ENCODE results near the gene MOXD1.

The MOXD1 gene

DNA sequence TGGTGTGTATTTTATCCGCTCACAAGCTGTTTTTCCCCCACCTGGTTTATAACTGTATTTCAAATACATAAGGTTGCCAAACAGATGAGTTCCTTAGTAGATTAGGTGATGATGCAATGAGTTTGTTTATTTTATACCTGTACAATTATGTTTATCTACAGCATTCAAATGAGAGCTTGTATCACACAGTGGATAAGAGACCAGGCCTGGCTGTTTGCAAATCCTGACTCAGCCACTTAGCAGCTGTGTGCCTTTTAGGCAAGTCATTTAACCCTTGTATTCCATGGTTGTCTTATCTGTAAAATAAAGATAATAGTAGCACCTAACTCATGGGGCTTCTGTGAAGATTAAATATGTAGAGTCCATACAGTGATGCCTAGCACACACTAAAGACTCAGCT is 143.7 kb downstream of the MOXD1 start:
- no peak overlapping the region for H3K27ac ChIP-seq
- TF ChIP-seq, protein P1, sequence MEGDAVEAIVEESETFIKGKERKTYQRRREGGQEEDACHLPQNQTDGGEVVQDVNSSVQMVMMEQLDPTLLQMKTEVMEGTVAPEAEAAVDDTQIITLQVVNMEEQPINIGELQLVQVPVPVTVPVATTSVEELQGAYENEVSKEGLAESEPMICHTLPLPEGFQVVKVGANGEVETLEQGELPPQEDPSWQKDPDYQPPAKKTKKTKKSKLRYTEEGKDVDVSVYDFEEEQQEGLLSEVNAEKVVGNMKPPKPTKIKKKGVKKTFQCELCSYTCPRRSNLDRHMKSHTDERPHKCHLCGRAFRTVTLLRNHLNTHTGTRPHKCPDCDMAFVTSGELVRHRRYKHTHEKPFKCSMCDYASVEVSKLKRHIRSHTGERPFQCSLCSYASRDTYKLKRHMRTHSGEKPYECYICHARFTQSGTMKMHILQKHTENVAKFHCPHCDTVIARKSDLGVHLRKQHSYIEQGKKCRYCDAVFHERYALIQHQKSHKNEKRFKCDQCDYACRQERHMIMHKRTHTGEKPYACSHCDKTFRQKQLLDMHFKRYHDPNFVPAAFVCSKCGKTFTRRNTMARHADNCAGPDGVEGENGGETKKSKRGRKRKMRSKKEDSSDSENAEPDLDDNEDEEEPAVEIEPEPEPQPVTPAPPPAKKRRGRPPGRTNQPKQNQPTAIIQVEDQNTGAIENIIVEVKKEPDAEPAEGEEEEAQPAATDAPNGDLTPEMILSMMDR (IDR thresholded peaks at IDR 0.05), result no peak
- TF ChIP-seq ZFX (IDR thresholded peaks at IDR 0.05; ENCODE audit: borderline replicate concordance), result no peak

DNA sequence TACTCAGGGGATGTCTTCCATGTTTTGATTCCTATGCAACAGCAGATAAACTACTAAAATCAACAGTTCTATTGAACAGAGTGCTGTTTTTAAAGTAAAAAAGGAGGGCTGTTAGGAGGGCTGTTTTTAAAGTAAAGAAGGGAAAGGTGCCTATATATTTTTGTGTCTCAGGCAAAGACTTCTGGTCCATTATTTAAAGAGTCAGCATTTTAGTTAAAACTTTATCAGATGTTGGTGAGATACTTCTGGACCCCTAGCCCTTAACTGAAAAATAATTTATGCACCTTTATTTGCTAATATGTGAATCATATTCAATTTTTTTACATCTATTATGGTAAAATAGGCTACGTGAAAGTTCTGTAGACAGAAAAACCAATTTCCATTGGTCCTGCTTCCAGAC is 144.8 kb downstream of the MOXD1 start:
- no peak overlapping the region for H3K27ac ChIP-seq
- TF ChIP-seq ZFX (IDR thresholded peaks at IDR 0.05; ENCODE audit: borderline replicate concordance), result no peak
- TF ChIP-seq, protein P1 (IDR thresholded peaks at IDR 0.05), result no peak

DNA sequence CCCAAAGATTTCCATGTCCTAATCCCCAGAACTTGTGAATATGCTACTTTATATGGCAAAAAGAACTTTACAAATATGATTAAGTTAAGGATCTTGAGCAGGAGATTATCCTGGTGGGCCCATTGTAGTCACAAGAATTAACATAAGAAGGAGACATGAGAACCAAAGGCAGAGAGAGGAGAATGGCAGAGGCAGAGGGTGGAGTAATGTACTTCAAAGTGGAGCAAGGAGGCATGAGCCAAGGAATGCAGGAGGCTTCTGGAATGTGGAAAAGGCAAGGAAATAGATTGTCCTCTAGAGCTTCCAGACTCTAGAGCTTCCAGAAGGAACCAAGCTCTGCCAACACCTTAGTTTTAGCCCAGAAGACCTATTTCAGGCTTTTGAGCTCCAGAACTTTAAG is 147.4 kb downstream of the MOXD1 start:
- TF ChIP-seq, protein P1 (IDR thresholded peaks at IDR 0.05), result no peak
- no peak for TF ChIP-seq ZFX (IDR thresholded peaks at IDR 0.05; ENCODE audit: borderline replicate concordance)
- no peak overlapping the region for H3K27ac ChIP-seq

DNA sequence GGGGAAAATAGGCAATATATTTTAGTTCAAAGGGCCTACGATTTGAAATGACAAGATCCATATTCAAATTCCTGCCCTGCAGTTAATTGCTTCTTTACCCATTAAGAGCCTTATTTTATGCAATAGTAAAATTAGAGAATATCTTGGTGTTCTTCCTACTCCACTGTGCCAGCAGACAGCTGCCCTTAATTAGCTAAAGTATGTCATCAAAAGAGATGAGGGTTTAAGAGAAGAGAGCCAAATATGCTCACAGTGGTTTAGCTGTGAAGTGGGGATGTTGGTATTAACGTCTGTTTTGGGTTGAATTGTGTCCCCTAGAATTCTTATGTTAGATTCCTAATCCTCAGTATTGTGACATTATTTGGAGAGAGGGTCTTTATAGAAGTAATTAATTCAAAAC is 148.1 kb downstream of the MOXD1 start:
- TF ChIP-seq ZFX (IDR thresholded peaks at IDR 0.05; ENCODE audit: borderline replicate concordance), result no peak
- TF ChIP-seq, protein P1 (IDR thresholded peaks at IDR 0.05), result no peak
- H3K27ac ChIP-seq, result no peak overlapping the region

DNA sequence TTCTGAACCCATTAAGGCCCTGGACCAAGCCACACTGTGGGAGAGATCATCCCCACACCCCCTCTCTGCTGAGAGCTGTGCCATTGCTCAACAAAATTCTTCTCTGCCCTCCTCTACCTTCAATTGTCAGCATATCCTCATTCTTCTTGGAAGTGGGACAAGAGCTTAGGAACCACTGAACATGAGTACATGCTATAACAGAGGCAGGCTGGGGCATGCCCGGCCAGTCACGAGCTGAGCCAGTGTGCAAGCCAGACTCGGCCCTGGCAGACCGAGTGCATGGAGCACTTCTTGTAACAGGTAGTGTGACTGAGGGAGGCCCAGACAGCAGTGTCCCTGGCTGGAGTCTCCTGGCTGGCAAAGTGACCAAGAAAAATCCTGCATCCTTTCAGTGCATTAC is 149.2 kb downstream of the MOXD1 start:
- no peak overlapping the region for H3K27ac ChIP-seq
- TF ChIP-seq, protein P1 (IDR thresholded peaks at IDR 0.05), result no peak

DNA sequence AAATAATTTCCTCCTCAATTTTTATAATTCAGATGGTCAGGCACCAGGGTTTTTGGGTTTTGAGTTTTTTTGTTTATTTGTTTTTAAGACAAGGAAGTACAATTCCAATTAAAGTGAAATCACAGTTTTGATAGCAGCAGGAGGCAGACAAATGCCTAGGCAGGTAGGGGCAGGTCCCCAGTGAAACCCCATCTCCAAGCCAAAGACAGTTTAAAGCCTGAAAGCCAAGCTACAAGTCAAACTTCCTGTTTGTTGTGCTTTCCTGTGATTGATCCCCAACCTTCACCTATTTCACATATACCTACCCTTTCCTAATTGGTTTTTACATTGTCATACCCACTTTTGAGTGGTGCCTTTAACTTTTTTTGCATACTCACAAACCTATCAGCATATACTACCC is 149.6 kb downstream of the MOXD1 start:
- no peak overlapping the region for H3K27ac ChIP-seq
- TF ChIP-seq, protein P1 (IDR thresholded peaks at IDR 0.05), result no peak

DNA sequence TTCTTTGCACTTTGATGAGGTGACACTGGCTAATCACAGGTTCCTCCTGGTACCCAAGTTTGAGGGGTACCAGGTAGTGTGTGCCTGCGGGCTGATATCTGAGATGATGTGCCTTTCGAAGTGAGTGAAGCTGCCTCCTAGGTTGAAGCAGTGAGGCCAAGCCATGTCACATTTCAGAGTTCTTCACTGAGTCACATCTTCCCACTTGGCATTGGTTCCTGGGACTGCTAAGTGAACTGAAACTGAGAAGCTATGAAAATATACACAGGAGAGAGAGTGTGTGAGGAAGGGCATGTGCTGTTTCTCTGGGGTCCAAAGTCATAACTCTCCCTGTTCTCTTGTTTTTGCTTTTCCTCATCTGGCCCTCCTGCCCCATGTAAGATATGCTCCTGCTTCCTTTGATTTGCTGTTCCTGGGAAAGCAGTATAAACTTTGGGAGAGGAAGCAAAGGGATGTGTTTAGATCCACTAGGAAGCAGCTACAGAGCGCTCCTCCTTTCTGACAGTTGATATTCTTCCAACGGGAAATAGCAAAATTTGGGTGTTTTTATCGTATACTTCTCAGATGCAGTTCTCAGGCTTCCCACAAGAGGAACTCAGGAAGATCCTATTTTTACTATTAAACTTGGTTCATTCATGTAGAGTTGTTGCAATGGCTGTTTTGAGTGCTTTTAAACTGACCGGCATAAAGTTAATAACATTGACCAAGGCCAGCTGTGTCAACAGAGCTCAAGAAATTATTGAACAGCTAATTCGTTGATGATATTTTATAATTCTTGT is 153.7 kb downstream of the MOXD1 start:
- no peak overlapping the region for H3K27ac ChIP-seq
- TF ChIP-seq, protein P1 (IDR thresholded peaks at IDR 0.05), result no peak
- TF ChIP-seq ZFX (IDR thresholded peaks at IDR 0.05; ENCODE audit: borderline replicate concordance), result no peak
